CD4-positive, alpha-beta T cell treated with Interleukin-21 for 1 hour (primary cell): ENCODE results near the gene CBARP.
A peak's percentile ranks its signal among the peaks of the same experiment; 100 is the strongest.
"Not testable (repeated sequence)": the region's sequence is repeated elsewhere in the genome, so short reads cannot be mapped to it uniquely, and the experiment has no call there.

Experiments
- DNase-seq: peaks from one replicate; pipeline ENCODE4 v3.0.0-alpha.2; 2020

CBARP gene

GRCh38 chr19:1250437-1251260, 12.8 kb upstream of the CBARP start:
- peak; percentile 71 for DNase-seq

DNA sequence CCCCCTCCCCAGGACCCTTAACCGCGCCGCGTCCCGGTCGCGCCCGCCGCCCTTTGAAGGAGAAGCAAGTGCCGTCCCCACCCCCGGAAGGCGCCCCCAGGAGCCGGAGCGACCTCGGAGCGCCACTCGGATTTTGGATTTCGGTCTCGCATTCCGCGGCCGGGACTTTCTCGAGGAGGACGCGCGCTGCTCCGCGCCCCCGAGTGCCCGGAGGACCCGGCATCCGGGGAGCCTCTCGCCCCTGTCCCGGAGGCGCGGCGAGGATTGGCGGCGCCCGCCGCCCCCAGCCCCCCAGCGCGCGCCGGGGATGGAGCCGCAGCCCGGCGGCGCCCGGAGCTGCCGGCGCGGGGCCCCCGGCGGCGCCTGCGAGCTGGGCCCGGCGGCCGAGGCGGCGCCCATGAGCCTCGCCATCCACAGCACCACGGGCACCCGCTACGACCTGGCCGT, 12.2 kb upstream of the CBARP start:
- no peak for DNase-seq

- DNase-seq: peak; percentile 94
Observed at GRCh38 chr19:1249298-1249989, 11.6 kb upstream of the CBARP start.

- DNase-seq: peak; percentile 88
Observed at GRCh38 chr19:1248786-1249297, 11.0 kb upstream of the CBARP start.

GRCh38 chr19:1248139-1248785, 10.5 kb upstream of the CBARP start, which contains the start of gene MIDN:
Gene MIDN, plus strand, starts transcription at chr19:1248583. Its CDS starts 1,714 bp downstream, at chr19:1250297.
- peak; percentile 82 for DNase-seq

GRCh38 chr19:1247748-1248138, 9.9 kb upstream of the CBARP start:
- DNase-seq: no peak

- not testable (repeated sequence) for DNase-seq
Observed at GRCh38 chr19:1246265-1247087, 8.7 kb upstream of the CBARP start.

DNA sequence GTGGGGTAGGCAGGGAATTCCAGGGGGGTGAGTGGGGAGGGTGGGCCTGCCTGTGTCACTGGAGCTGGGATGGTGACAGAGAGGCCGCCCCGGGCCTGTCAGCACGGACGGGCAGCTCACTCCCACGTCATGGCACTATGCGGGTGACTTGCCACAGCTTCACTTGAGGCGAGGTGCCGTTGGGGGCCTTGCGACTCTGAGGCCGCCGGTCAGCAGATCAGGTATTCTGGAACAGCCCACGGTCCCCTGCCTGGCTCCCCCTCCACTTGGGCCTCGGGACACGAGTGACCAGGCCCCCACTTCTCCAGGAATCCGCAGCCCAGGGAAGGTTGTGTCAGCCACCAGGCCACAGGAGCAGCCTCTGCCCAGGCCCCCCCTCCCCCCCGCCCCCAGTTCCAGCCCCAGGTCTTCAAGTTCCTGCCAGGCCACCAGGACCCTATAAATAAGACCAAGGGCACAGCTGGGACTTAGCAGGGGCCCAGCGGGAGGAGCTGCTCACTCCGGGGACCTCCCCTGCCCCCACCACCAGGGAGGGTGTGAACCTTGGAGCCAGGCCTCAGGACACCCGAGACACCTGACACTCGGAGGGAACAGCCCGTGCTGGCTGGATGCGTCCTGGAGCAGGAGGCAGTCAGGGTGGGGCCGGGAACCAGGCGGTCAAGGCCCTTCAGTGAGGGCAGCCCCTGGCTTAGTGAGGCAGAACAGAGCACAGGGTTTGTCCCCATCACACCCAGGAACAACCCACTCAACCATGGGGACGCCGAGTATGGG, 7.9 kb upstream of the CBARP start:
- DNase-seq: no peak

GRCh38 chr19:1244693-1245451, 7.1 kb upstream of the CBARP start:
- DNase-seq: peak; percentile 55

DNA sequence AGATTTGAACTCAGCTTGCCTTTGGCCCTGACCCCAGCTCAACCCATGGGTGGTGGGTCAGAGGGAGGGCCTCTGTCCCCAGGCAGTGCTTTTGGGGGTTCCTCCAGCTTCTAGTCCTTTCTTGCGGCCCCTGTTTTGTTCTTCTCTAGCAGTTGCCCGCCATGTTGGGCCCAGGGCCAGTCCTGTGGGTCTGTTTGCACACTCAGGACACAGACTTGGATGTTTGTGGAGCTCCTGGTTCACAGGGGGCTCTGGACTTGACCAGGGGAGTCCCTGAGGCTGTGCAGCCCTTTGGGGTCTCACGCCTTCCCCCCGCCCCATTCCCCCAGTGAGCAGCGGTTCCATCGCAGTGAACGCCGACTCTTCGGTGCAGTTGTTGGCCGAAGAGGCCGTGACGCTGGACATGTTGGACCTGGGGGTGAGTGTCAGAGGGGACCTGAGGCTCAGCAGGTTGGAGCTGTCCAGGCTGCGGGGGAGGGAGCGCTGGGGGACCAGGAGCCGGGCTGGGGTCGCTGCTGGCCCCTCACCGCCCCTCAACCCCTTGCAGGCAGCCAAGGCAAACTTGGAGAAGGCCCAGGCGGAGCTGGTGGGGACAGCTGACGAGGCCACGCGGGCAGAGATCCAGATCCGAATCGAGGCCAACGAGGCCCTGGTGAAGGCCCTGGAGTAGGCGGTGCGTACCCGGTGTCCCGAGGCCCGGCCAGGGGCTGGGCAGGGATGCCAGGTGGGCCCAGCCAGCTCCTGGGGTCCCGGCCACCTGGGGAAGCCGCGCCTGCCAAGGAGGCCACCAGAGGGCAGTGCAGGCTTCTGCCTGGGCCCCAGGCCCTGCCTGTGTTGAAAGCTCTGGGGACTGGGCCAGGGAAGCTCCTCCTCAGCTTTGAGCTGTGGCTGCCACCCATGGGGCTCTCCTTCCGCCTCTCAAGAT, 6.2 kb upstream of the CBARP start:
- DNase-seq: peak; percentile 88

DNA sequence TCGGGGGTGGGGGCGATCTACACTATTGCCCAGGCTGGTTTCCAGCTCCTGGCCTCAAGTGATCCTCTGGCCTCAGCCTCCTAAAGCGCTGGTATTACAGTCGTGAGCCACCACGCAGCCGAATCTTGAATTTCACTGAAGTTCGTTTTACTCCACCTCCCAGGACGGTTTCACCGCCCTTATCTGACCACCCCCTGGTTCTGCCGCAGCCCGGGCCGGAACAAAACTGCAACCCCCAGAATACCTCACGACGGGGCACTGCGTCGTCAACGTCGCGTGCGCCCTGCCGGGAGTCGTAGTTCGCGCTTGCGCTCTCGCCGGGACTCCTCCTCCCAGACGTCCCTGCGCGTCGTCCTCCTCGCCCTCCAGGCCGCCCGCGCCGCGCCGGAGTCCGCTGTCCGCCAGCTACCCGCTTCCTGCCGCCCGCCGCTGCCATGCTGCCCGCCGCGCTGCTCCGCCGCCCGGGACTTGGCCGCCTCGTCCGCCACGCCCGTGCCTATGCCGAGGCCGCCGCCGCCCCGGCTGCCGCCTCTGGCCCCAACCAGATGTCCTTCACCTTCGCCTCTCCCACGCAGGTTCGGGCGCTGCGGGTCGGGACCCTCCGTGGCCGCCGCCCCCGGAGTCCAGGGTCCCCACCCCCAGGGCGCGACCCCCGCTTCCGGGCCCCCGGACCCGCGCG, 3.8 kb upstream of the CBARP start, which contains the start of gene ATP5F1D:
ATP5F1D (plus strand) TSS at position 335 of the 679 bp plus-strand sequence; CDS start at position 435, 100 bp downstream.
- peak; percentile 93 for DNase-seq

DNA sequence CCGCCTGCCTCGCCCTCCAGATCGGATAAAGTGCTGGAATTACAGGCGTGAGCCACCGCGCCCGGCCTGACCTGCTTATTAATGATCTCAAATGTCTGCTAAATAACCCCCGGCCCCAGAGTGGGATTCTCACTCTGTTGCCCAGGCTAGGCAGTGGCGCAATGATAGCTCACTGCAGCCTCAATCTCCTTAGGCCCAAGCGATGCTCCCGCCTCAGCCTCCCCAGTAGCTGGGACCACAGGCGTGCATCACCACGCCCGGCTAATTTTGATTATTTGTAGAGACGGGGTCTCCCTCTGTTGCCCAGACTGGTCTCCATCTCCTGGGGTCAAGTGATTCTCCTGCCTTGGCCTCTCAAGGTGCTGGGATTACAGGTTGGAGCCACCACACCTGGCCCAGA, 3.1 kb upstream of the CBARP start:
- no peak for DNase-seq

DNA sequence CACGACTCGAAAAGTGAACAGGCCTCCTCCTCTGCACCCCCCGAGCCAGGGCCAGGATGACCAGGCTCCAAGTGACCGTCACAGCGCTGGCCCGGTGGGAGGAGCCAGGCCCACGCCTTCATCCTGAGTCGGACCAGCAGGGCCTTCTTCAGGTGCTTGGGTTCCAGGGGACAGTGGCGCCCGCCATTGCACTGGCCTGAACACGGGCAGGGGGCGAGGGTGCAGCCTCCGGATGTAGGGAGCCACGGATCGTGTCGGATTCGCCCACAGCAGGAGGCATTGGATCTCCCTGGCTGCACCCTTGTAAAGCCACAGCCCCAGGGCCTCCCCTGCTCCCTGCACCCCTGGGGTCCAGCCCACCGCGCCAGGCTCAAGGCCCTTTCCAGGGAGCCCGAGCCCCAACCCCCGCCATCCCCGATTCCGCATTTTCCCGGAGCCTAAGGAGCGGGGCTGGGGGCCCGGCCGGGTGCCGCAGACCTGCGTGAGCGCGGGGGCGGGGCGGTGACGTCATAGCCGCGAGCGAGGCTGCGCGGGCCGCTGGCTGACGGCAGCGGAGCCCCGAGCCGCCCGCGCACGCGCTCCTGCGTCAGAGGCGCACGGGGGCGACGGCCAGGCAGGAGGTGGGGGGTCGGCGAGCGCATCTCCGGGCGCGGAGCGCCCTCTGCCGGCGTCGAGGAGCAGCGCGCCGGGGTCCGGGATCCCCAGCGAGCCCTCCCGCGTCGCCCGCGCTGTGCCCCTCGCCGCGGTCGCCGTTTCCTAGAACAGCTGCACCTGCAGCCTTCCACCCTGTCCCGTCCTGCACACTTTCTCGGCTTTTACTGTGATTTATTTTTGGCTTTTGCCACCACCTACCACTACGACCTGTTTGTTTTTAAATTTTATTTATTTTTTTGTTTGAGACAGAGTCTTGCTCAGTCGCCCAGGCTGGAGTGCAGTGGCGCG, 2.3 kb upstream of the CBARP start:
- DNase-seq: peak; percentile 91

DNA sequence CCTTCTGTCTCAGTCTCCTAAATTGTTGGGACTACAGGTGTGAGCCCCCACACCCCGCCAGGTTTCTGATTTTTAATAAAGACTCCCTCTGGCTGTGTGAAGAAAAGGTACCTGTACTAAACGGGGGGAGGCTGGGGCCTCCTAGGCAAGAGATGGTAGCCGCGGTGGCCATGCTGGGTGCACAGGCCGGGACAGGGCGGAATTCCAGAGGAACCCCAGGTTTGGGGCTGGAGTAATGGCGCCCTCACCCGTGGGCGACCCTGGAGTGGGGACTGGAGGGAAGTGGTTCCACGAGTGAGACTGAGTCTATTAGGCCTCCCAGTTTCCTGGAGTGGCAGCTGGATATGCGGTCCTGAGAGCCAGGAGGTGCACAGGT, 1.6 kb upstream of the CBARP start:
- no peak for DNase-seq

DNA sequence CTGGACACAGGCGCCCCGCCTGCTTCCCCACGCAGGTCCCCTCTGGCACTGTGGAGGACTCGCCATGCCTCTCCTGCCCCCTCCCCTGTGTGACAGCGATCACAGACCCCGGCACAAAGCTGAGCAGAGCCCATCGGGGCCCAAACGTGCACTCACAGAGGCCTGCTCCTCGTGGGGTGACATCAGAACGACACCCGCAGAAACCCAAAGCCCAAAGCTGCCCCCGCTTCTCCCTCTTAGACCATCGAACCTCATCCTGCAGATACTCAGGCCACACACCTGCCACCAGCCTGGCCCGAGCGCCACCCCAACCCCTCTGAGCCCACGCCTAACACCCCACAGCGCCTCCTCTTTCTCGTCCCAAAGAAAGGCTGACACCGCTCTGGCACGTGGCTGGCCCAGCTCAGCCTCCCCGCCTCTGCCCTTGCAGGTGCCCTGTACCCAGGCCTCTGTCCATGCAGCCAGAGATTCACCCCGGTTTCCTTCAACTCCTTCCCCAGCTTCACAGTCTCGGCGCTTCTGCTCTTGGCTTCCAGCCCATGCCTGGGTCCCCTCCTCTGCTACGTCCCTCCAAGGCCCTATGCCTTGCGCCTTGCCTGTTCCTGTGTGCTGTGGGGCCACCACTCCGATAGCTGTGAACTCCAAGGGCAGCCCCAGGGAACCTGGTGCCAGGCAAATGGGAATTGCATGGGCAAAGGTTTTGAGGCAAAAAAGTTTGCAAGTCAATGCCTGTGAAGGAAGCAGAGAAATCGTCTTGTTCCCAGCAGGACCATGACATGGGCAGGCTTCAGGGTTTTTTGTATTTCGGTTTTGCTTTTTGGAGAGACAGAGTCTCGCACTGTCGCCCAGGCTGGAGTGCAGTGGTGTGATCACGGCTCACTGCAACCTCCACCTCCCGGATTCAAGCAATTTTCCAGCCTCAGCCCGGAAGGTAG, 831 bp upstream of the CBARP start:
- no peak for DNase-seq

DNA sequence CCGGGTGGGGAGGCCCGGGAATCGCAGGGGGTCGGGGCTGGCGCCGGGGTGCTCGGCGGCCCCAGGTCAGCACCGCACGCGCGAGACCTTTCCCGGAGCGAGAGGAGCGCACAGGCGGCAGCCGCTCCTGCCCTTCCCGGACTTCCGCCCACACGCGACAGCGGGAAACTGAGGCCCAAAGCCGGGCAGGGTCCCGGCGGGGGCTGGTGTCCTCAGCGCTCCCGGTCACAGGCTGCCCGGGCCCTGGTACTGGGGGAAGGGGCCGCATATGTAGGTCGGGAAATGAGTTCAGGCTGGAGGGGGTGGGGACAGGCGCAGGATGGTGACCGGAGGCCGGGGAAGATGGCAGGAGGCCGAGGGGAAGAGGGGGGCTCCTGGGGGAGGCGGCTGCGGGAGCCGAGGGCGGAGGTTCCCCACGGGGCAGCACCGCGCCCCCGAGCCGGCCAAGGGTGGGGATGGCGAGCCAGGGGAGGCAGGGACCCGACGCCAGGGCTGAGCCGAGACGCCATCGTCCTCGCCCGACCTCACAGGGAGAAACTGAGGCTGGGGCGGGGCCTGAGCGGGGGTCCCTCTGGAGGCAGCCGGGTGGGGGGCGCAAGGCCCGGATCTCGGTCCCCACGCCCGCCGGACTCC, 662 bp downstream of the CBARP start:
- DNase-seq: no peak
